ENCODE measurements around the gene GHRHR.

The GHRHR gene

DNA sequence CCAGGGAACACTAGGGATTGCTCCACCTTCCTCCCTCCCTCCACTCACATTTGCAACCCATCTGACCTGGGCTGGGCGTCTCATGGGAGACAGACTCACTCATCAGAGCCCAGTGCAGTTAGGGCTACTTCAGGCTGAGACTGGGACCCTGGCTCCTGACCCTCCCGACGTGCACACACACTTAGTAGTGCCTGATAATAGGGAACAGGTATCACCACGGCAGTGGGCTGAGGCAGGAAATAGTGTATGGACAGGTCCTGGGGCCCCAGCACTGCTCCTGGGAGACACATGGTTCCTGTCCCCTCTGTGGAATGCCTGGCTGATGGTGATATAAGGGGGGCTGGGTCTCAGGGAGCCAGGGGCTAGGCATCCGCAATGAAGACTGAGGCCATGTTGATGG is 37.8 kb upstream of the GHRHR start:
- TF ChIP-seq, protein P1, sequence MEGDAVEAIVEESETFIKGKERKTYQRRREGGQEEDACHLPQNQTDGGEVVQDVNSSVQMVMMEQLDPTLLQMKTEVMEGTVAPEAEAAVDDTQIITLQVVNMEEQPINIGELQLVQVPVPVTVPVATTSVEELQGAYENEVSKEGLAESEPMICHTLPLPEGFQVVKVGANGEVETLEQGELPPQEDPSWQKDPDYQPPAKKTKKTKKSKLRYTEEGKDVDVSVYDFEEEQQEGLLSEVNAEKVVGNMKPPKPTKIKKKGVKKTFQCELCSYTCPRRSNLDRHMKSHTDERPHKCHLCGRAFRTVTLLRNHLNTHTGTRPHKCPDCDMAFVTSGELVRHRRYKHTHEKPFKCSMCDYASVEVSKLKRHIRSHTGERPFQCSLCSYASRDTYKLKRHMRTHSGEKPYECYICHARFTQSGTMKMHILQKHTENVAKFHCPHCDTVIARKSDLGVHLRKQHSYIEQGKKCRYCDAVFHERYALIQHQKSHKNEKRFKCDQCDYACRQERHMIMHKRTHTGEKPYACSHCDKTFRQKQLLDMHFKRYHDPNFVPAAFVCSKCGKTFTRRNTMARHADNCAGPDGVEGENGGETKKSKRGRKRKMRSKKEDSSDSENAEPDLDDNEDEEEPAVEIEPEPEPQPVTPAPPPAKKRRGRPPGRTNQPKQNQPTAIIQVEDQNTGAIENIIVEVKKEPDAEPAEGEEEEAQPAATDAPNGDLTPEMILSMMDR (IDR thresholded peaks at IDR 0.05; ENCODE audit: low read depth, low read length, missing control alignments) = no peak
- no peak for DNase-seq
- in situ Hi-C loops (cut with HindIII; ENCODE audit: low pct_ligation_motif_present, low sequenced_read_pairs) = no loop called here
- Histone ChIP-seq H3K36me3 (replicated peaks) (no peaks in the 10 kb centered on the region), H3K27me3 (replicated peaks) (no peaks in the 10 kb centered on the region), H3K27ac (no peak overlapping the region), H3K4me3 (ENCODE audit: low read depth, low read length) (no peak overlapping the region)

- Histone ChIP-seq H3K27ac (no peak overlapping the region), H3K4me3 (ENCODE audit: low read depth, low read length) (no peak overlapping the region), H3K27me3 (replicated peaks) (no peaks in the 10 kb centered on the region), H3K36me3 (replicated peaks) (no peaks in the 10 kb centered on the region)
- in situ Hi-C loops (cut with HindIII; ENCODE audit: low pct_ligation_motif_present, low sequenced_read_pairs) = no loop called here
- TF ChIP-seq, protein P1 (IDR thresholded peaks at IDR 0.05; ENCODE audit: low read depth, low read length, missing control alignments) = no peak
- DNase-seq = no peak
These were observed 37.4 kb upstream of the GHRHR start for GRCh38 chr7:30926313-30926712.

DNA sequence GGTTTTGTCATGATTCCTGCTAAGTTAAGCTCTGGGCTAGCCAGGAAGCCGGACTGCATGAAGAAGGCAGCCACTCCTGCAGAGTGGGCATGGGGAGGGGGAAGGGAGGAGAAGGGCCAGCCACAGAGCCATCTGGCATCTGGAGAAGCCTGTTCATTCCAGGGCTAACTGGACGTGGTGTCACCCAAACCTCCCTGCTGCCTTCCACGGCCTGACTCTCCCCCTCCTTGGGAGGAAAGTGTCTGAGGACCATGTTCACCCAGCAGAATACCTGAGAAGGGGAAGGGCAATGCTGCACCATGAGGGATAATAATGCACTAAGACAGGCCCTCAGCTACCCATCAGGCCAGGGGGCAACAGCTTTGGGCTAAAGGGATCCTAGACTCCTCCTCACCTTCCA is 36.7 kb upstream of the GHRHR start:
- no peaks in the 10 kb centered on the region for H3K36me3 ChIP-seq (replicated peaks)
- no peak overlapping the region for H3K27ac ChIP-seq
- TF ChIP-seq, protein P1 (IDR thresholded peaks at IDR 0.05; ENCODE audit: low read depth, low read length, missing control alignments) = no peak
- H3K4me3 ChIP-seq (ENCODE audit: low read depth, low read length) = no peak overlapping the region
- no peak for DNase-seq
- no peaks in the 10 kb centered on the region for H3K27me3 ChIP-seq (replicated peaks)
- in situ Hi-C loops (cut with HindIII; ENCODE audit: low pct_ligation_motif_present, low sequenced_read_pairs) = no loop called here

DNA sequence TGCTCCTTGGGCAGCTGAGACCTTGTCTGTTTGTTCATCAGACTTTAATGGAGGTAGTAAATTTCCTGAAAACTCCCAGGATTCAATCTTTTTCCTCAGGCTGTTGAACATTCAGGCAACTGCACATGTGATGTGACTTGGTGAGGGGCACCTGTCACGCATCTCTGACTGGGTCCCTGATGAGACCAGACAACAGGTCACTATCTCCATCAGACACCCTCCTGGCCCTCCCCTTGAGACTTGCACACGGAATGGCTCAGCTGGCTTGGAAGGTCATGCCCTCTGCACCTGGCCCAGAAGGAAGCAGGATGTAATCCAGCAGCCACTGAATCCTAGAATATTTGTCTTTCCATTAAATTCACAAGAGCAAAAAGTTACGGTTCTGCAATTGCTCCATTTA is 36.2 kb upstream of the GHRHR start:
- in situ Hi-C loops (cut with HindIII; ENCODE audit: low pct_ligation_motif_present, low sequenced_read_pairs) = no loop called here
- no peak overlapping the region for H3K27ac ChIP-seq

DNA sequence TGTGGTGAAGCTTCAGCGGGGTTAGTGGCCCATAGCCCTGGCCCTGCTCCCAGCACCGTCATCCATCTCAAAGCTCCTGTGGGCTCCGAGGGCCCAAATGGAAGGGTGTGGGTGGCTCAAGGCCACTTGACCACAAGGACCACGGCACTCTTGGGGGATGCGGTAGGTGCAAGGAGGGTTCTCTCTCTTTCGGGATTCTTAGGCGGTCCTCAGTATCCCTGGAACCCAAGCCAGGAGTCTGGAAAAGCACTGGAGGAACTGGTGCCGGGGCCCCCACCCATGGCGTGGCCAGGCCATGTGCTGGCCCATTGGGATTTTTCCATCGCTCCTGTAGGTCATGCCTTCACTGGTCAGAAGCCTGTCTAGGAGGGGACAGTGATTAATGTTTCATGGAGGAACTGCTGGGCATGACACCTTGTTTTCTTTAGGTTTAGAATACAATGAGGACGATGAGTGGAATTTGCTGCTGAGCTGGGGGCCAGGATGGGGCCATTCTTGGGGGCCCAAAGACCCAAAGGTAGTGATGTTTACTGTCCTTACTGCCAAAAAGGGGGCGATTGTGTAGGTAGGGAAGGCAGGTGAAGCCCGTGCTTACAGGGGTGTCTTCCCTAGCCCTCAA is 35.4 kb upstream of the GHRHR start:
- no peak overlapping the region for H3K27ac ChIP-seq
- TF ChIP-seq, protein P1 (IDR thresholded peaks at IDR 0.05; ENCODE audit: low read depth, low read length, missing control alignments) = no peak
- H3K4me3 ChIP-seq (ENCODE audit: low read depth, low read length) = no peak overlapping the region
- H3K36me3 ChIP-seq (replicated peaks) = no peaks in the 10 kb centered on the region
- no peaks in the 10 kb centered on the region for H3K27me3 ChIP-seq (replicated peaks)
- DNase-seq = no peak
- in situ Hi-C loops (cut with HindIII; ENCODE audit: low pct_ligation_motif_present, low sequenced_read_pairs) = no loop called here

More for the DNA sequence above, 36.2 kb upstream of the GHRHR start:
- TF ChIP-seq, protein P1 (IDR thresholded peaks at IDR 0.05; ENCODE audit: low read depth, low read length, missing control alignments) = no peak
- Histone ChIP-seq H3K4me3 (ENCODE audit: low read depth, low read length) (no peak overlapping the region), H3K36me3 (replicated peaks) (no peaks in the 10 kb centered on the region), H3K27me3 (replicated peaks) (no peaks in the 10 kb centered on the region)
- DNase-seq = no peak

- TF ChIP-seq, protein P1 (IDR thresholded peaks at IDR 0.05; ENCODE audit: low read depth, low read length, missing control alignments) = no peak
- DNase-seq = no peak
- Histone ChIP-seq H3K27me3 (replicated peaks) (no peaks in the 10 kb centered on the region), H3K36me3 (replicated peaks) (no peaks in the 10 kb centered on the region), H3K4me3 (ENCODE audit: low read depth, low read length) (no peak overlapping the region), H3K27ac (no peak overlapping the region)
- in situ Hi-C loops (cut with HindIII; ENCODE audit: low pct_ligation_motif_present, low sequenced_read_pairs) = no loop called here
These were observed 34.1 kb upstream of the GHRHR start for GRCh38 chr7:30929686-30930085.
